H1 (cell line): ENCODE measurements around the gene ZCCHC12. TPM values are rescaled to one million over a fixed set of nuclear protein-coding genes. Genes with fewer than 3 reads are reported as not detected.

ENCODE experiments used
- polyA plus RNA-seq, 7 experiments: library from polyadenylated mRNA; depleted of rRNA in 3 of 7; stranded (reverse) in 5 of 7; unstranded in 2 of 7; fragments of >200 nt in 5 of 7; fragments of 200-250 nt in 2 of 7; gene quantifications; 1 replicate in 5 of 7; 2 replicates in 1 of 7; 4 replicates in 1 of 7; pipeline versions ENCODE4 v1.2.1 to v1.2.3, GENCODE V29; 2011 to 2013; ENCODE audit warnings: missing spikeins in 2 of 7, mixed read lengths in 2 of 7
- total RNA-seq: library from RNA; stranded (reverse); fragmentation: NEBNext Ultra II Directional; extraction: Animal tissue kit (Norgen Biotek cat#: 25700); gene quantifications from 2 replicates; pipeline ENCODE4 v1.2.1, GENCODE V29; 2021
- TF ChIP-seq, protein P1 (sequence below): IDR thresholded peaks from 2 replicates; pipeline ENCODE4 v1.6.1; 2012; ENCODE audit warnings: inconsistent platforms

Gene ZCCHC12
- total and polyA plus RNA-seq, 2 of the 8 experiments (the other 6 are each of a cell fraction or from before 2014, with no cell fraction given), result 0.76 to 1.3 TPM

DNA sequence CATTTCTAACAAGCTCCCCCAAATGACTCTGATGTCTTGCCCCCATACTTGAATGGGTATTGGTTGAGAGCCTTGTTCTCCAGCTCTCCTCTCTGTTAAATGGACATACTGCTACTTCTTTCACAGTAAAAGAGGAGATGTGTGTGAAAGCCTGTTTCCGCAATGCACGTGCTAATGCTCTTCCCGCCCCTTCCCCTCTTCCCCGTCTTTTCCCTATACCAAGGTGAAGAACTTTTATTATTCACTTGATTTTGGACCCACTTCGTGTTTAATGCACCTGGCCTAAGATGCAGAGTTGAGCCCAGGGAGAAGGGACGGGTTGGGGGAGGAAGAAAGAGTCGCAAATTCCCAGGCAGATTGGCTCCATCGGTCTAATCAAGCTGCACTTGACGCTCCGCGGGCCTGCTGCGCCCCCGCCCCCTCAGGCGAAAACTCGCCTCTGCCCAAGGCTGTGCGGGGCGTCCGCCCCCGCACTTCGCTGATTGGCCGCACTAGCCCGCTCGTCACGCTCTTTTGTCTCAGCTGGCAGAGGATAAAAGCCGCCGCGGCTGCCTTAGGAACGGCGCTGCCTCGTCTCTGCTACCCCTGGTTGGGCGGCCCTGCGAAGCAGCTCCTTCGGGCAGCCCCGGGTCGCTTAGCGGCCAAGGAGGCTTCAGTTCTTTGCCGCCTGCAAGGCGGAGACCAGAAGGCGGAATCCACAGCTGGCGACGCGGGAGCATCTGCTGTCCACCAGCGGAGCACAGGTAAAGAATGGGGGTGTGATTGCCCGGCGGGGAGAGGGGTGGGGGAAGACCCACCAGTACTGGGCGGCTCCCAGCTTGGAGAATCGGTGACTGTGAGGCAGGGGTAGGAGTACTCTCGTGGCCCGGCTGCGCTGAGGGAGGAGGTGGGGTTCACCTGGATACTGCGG, at the start of gene ZCCHC12 (continued):
- TF ChIP-seq, protein P1, sequence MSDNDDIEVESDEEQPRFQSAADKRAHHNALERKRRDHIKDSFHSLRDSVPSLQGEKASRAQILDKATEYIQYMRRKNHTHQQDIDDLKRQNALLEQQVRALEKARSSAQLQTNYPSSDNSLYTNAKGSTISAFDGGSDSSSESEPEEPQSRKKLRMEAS, result peak; percentile 88
